Erythroblast (primary cell): Measurements from ENCODE around the gene SNX30.

Source experiments
- GATA1 ChIP-seq: IDR thresholded peaks from 2 replicates; pipeline ENCODE4 v1.6.1; 2011; ENCODE audit warnings: low read depth, mild to moderate bottlenecking, control low read depth, low read length, moderate library complexity
- POLR2A ChIP-seq: IDR thresholded peaks from 2 replicates; pipeline ENCODE4 v1.6.1; 2011; ENCODE audit warnings: mild to moderate bottlenecking, low read length

DNA sequence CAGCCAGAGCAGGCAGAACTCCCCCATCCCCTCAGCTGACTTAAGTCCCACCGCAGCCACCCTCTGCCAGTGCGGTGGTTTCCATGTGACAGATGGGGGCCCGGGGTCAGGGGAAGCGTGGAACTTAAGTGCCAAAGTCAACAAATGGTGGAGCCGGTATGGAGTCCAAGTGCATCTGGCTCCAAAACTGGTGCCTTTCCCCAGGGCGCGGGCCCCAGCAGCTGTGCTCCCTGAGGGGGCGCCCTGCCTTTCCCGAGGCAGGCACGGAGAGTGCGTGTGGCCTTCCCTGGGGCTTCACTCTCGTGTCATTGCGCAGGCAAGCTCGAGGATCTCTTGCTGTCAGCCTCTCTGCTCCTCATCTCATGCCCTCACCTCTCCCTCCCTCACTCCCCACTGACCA lies 106.3 kb downstream of the SNX30 start:
- TF ChIP-seq POLR2A: no peak
- TF ChIP-seq GATA1: no peak
